H9 (cell line): ENCODE data around the gene ALKBH5. TPM values are rescaled to one million over a fixed set of nuclear protein-coding genes. Genes with fewer than 3 reads are reported as not detected.

Experiments used
- DNase-seq: peaks from one replicate; pipeline ENCODE4 v3.0.0-alpha.2; 2017
- H2AFZ ChIP-seq: one replicate; pipeline ENCODE4 v1.6.1; 2013; ENCODE audit warnings: mild to moderate bottlenecking, low read length, control low read depth, moderate library complexity
- H2AK5ac ChIP-seq: 2 replicates; pipeline ENCODE4 v1.6.1; 2013; ENCODE audit warnings: low read length, control low read depth, mixed read lengths; ENCODE audit not compliant: insufficient read length
- H2BK120ac ChIP-seq: one replicate; pipeline ENCODE4 v1.6.1; 2013; ENCODE audit warnings: low read depth, mild to moderate bottlenecking, low read length, control low read depth, inconsistent platforms; ENCODE audit not compliant: poor library complexity, severe bottlenecking
- H2BK12ac ChIP-seq: 2 replicates; pipeline ENCODE4 v1.6.1; 2013; ENCODE audit warnings: low read length, control low read depth, mixed read lengths, low read depth; ENCODE audit not compliant: insufficient read length
- H2BK15ac ChIP-seq: 2 replicates; pipeline ENCODE4 v1.6.1; 2013; ENCODE audit warnings: low read depth, low read length, control low read depth
- H2BK20ac ChIP-seq: one replicate; pipeline ENCODE4 v1.6.1; 2013; ENCODE audit warnings: low read depth, mild to moderate bottlenecking, low read length, control low read depth, inconsistent platforms; ENCODE audit not compliant: poor library complexity, severe bottlenecking
- H2BK5ac ChIP-seq: 2 replicates; pipeline ENCODE4 v1.6.1; 2013; ENCODE audit warnings: low read length, control low read depth, mixed read lengths; ENCODE audit not compliant: insufficient read length
- H3K14ac ChIP-seq: 2 replicates; pipeline ENCODE4 v1.6.1; 2013; ENCODE audit warnings: low read length, control low read depth; ENCODE audit not compliant: insufficient read depth
- H3K18ac ChIP-seq: 2 replicates; pipeline ENCODE4 v1.6.1; 2013; ENCODE audit warnings: low read depth, mild to moderate bottlenecking, mixed read lengths, low read length, control low read depth; ENCODE audit not compliant: insufficient read length
- H3K23ac ChIP-seq: 2 replicates; pipeline ENCODE4 v1.6.1; 2013; ENCODE audit warnings: low read length, control low read depth, mixed read lengths, low read depth; ENCODE audit not compliant: insufficient read length
- H3K23me2 ChIP-seq: 2 replicates; pipeline ENCODE4 v1.6.1; 2013; ENCODE audit warnings: low read depth, mild to moderate bottlenecking, mixed read lengths, low read length, control low read depth; ENCODE audit not compliant: insufficient read length, poor library complexity, severe bottlenecking
- H3K27ac ChIP-seq: 2 replicates; pipeline ENCODE4 v1.5.1; 2013; ENCODE audit warnings: low read length, control low read depth, mixed read lengths, low read depth; ENCODE audit not compliant: insufficient read length
- H3K27me3 ChIP-seq: 2 replicates; pipeline ENCODE4 v1.6.1; 2013; ENCODE audit warnings: low read length, control low read depth, inconsistent platforms; ENCODE audit not compliant: insufficient read depth
- H3K4ac ChIP-seq: 2 replicates; pipeline ENCODE4 v1.6.1; 2013; ENCODE audit warnings: low read depth, mild to moderate bottlenecking, control low read depth, inconsistent platforms, low read length, moderate library complexity
- H3K4me1 ChIP-seq: 2 replicates; pipeline ENCODE4 v1.6.1; 2013; ENCODE audit warnings: low read length, control low read depth, inconsistent platforms; ENCODE audit not compliant: insufficient read depth
- H3K4me2 ChIP-seq: 2 replicates; pipeline ENCODE4 v1.6.1; 2013; ENCODE audit warnings: low read length, control low read depth, mixed read lengths; ENCODE audit not compliant: insufficient read length, insufficient read depth
- H3K56ac ChIP-seq: 2 replicates; pipeline ENCODE4 v1.6.1; 2013; ENCODE audit warnings: low read depth, mild to moderate bottlenecking, mixed read lengths, low read length, control low read depth; ENCODE audit not compliant: insufficient read length
- H3K79me1 ChIP-seq: 2 replicates; pipeline ENCODE4 v1.6.1; 2013; ENCODE audit warnings: low read depth, mild to moderate bottlenecking, moderate library complexity, low read length, control low read depth, inconsistent platforms; ENCODE audit not compliant: insufficient read depth, poor library complexity, severe bottlenecking
- H3K79me2 ChIP-seq: 2 replicates; pipeline ENCODE4 v1.6.1; 2013; ENCODE audit warnings: low read length, control low read depth, inconsistent platforms; ENCODE audit not compliant: insufficient read depth
- H3K9ac ChIP-seq: 2 replicates; pipeline ENCODE4 v1.6.1; 2013; ENCODE audit warnings: low read length, control low read depth, mixed read lengths; ENCODE audit not compliant: insufficient read length; ENCODE audit errors: extremely low read depth
- H3K9me3 ChIP-seq: one replicate; pipeline ENCODE4 v1.6.1; 2013; ENCODE audit warnings: low read depth, low read length, inconsistent platforms; ENCODE audit not compliant: control insufficient read depth
- H3T11ph ChIP-seq: one replicate; pipeline ENCODE4 v1.6.1; 2013; ENCODE audit warnings: mild to moderate bottlenecking, low read length, control low read depth, inconsistent platforms
- H4K20me1 ChIP-seq: one replicate; pipeline ENCODE4 v1.6.1; 2013; ENCODE audit not compliant: control insufficient read depth, insufficient read length, insufficient read depth
- H4K5ac ChIP-seq: 2 replicates; pipeline ENCODE4 v1.6.1; 2013; ENCODE audit warnings: low read depth, mild to moderate bottlenecking, mixed read lengths, low read length, control low read depth; ENCODE audit not compliant: insufficient read length
- H4K8ac ChIP-seq: replicated peaks from 2 replicates; pipeline ENCODE4 v1.6.1; 2013; ENCODE audit warnings: low read length, control low read depth, mixed read lengths, low read depth; ENCODE audit not compliant: insufficient read length
- H4K91ac ChIP-seq: 2 replicates; pipeline ENCODE4 v1.6.1; 2013; ENCODE audit warnings: low read depth, mild to moderate bottlenecking, moderate library complexity, mixed read lengths, low read length, control low read depth; ENCODE audit not compliant: insufficient read length
- H3K27ac Mint-ChIP-seq, 3 experiments: 2 replicates in 2 of 3; 3 replicates in 1 of 3; pipeline ENCODE4 v1.8.0; 2020 to 2021; ENCODE audit warnings: mixed read lengths in 3 of 3, mild to moderate bottlenecking in 1 of 3, moderate library complexity in 1 of 3
- H3K27me3 Mint-ChIP-seq: 2 replicates; pipeline ENCODE4 v1.8.0; 2021; ENCODE audit warnings: low read depth, mild to moderate bottlenecking, moderate library complexity, mixed read lengths
- H3K36me3 Mint-ChIP-seq, 3 experiments: 2 replicates in 2 of 3; 3 replicates in 1 of 3; pipeline ENCODE4 v1.8.0; 2020 to 2021; ENCODE audit warnings: low read depth in 3 of 3, mixed read lengths in 3 of 3; ENCODE audit not compliant: insufficient read depth in 1 of 3
- H3K4me1 Mint-ChIP-seq, 2 experiments: 2 replicates each; pipeline ENCODE4 v1.8.0; 2020; ENCODE audit warnings: mixed read lengths in 2 of 2
- H3K4me3 Mint-ChIP-seq, 2 experiments: 2 replicates in 1 of 2; 3 replicates in 1 of 2; pipeline ENCODE4 v1.8.0; 2020 to 2021; ENCODE audit warnings: mild to moderate bottlenecking in 2 of 2, mixed read lengths in 2 of 2, moderate library complexity in 1 of 2
- H3K9me3 Mint-ChIP-seq, 2 experiments: 2 replicates in 1 of 2; 3 replicates in 1 of 2; pipeline ENCODE4 v1.8.0; 2020; ENCODE audit warnings: mild to moderate bottlenecking in 2 of 2, mixed read lengths in 2 of 2, moderate library complexity in 1 of 2
- WGBS: extraction: QIAGEN DNeasy Blood & Tissue Kit; methylation state at CpG from one replicate; pipeline ENCODE4 v1.1.7; 2013; ENCODE audit warnings: missing lambda C conversion rate, low lambda C conversion rate, mixed read lengths; ENCODE audit not compliant: insufficient read length; ENCODE audit errors: extremely low coverage; 5-methylcytosine and 5-hydroxymethylcytosine counted together
- total RNA-seq: library from RNA; stranded (reverse); gene quantifications from 2 replicates; pipeline ENCODE4 v1.2.1, GENCODE V29; 2021
- TF ChIP-seq, protein P1 (sequence below): fragments of 200-600 bp; sonication (generic); conservative IDR thresholded peaks from 3 replicates; pipeline ENCODE4 v1.8.0; 2021; ENCODE audit warnings: antibody characterized with exemption, mild to moderate bottlenecking

The ALKBH5 gene
- total RNA-seq, 1 experiment from 2014 or later: 89.8 TPM

- no peak overlapping the region for H2AK5ac ChIP-seq
- H2BK15ac ChIP-seq: no peak overlapping the region
- no peak overlapping the region for H3K4me2 ChIP-seq
- Mint-ChIP-seq H3K27me3 (no peaks in the 10 kb centered on the region; the same call in 1 of the 2 replicates), H3K9me3 (no peaks in the 10 kb centered on the region; a peak in 1 of 5 replicates), H3K4me3 (no peak overlapping the region), H3K27ac (peak overlapping the region in 1 of 3 experiments; percentile 93; a peak in 1 of 7 replicates), H3K36me3 (peaks cover 26 to 87% (median 85%) of the 10 kb centered on the region in 3 experiments; a peak in 6 of 7 replicates), H3K4me1 (peaks cover 15 to 25% of the 10 kb centered on the region in 2 experiments)
- peaks cover 3% of the 10 kb centered on the region; the same call in 1 of the 2 replicates for H3K4me1 ChIP-seq
- no peaks in the 10 kb centered on the region for H3K9me3 ChIP-seq
- no peak overlapping the region for H3K23ac ChIP-seq
- no peak overlapping the region for H3K4ac ChIP-seq
- no peak overlapping the region for H3K14ac ChIP-seq
- no peaks in the 10 kb centered on the region for H3K23me2 ChIP-seq
- H3K79me2 ChIP-seq: no peaks in the 10 kb centered on the region
- no peaks in the 10 kb centered on the region for H3K79me1 ChIP-seq
- no peak overlapping the region for H4K8ac ChIP-seq
- no peak overlapping the region for H3K9ac ChIP-seq
- no peak overlapping the region for H3K56ac ChIP-seq
- whole genome bisulfite sequencing: no CpG with 5 or more reads among the region's 7 CpGs
- H3K27ac ChIP-seq: no peak overlapping the region
- H3T11ph ChIP-seq: no peak overlapping the region
- H2BK12ac ChIP-seq: no peak overlapping the region
- no peak overlapping the region for H2BK20ac ChIP-seq
- DNase-seq: no peak
- TF ChIP-seq, protein P1, sequence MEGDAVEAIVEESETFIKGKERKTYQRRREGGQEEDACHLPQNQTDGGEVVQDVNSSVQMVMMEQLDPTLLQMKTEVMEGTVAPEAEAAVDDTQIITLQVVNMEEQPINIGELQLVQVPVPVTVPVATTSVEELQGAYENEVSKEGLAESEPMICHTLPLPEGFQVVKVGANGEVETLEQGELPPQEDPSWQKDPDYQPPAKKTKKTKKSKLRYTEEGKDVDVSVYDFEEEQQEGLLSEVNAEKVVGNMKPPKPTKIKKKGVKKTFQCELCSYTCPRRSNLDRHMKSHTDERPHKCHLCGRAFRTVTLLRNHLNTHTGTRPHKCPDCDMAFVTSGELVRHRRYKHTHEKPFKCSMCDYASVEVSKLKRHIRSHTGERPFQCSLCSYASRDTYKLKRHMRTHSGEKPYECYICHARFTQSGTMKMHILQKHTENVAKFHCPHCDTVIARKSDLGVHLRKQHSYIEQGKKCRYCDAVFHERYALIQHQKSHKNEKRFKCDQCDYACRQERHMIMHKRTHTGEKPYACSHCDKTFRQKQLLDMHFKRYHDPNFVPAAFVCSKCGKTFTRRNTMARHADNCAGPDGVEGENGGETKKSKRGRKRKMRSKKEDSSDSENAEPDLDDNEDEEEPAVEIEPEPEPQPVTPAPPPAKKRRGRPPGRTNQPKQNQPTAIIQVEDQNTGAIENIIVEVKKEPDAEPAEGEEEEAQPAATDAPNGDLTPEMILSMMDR: no peak
- no peak overlapping the region for H2BK5ac ChIP-seq
- H2AFZ ChIP-seq: no peak overlapping the region
- no peak overlapping the region for H2BK120ac ChIP-seq
- no peak overlapping the region for H4K5ac ChIP-seq
- H4K91ac ChIP-seq: no peak overlapping the region
- H3K27me3 ChIP-seq: no peaks in the 10 kb centered on the region
- peaks cover 3% of the 10 kb centered on the region for H4K20me1 ChIP-seq
- no peak overlapping the region for H3K18ac ChIP-seq
These were observed 65.2 kb downstream of the ALKBH5 start for GRCh38 chr17:18248811-18249210.
